Measurements from ENCODE around the gene HSPA4.

DNA sequence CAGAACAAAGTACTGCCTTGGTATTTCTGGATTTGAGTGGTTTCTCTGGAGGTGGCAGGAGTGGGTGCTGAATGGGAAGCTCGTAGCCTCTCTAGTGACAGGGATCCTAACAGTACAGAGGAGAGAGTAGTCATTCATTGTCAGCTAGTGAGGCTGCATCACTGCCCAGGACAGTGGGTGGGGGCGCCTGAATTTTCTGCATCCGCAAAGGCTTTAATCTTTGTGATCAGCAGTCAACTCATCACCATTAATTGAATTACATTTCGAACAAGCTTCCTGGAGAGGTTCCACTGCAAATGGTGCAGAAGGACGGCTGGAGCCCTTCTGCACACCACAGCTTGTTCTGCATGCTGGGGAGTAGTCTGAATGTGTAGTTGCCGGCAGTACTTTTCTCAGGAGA lies 77.5 kb downstream of the HSPA4 start:
- TF ChIP-seq, protein P1, sequence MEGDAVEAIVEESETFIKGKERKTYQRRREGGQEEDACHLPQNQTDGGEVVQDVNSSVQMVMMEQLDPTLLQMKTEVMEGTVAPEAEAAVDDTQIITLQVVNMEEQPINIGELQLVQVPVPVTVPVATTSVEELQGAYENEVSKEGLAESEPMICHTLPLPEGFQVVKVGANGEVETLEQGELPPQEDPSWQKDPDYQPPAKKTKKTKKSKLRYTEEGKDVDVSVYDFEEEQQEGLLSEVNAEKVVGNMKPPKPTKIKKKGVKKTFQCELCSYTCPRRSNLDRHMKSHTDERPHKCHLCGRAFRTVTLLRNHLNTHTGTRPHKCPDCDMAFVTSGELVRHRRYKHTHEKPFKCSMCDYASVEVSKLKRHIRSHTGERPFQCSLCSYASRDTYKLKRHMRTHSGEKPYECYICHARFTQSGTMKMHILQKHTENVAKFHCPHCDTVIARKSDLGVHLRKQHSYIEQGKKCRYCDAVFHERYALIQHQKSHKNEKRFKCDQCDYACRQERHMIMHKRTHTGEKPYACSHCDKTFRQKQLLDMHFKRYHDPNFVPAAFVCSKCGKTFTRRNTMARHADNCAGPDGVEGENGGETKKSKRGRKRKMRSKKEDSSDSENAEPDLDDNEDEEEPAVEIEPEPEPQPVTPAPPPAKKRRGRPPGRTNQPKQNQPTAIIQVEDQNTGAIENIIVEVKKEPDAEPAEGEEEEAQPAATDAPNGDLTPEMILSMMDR (IDR thresholded peaks at IDR 0.05; ENCODE audit: low read depth, low read length, missing input control), result no peak
- no peak for TF ChIP-seq TAF1 (conservative IDR thresholded peaks at IDR 0.05)
- no peak for TF ChIP-seq SP1 (IDR thresholded peaks at IDR 0.05)
- no peak for TF ChIP-seq EGR1 (IDR thresholded peaks at IDR 0.05; ENCODE audit: low read depth in 2 of 2)
- no peak for TF ChIP-seq MAX (IDR thresholded peaks at IDR 0.05)
- no peak for TF ChIP-seq ZBTB33 (IDR thresholded peaks at IDR 0.05)
- no peak for TF ChIP-seq GABPA (IDR thresholded peaks at IDR 0.05 in 1 of 2, conservative IDR thresholded peaks at IDR 0.05 in 1 of 2)
- no peak for TF ChIP-seq REST (IDR thresholded peaks at IDR 0.05)
- no peak for TF ChIP-seq JUND (IDR thresholded peaks at IDR 0.05)
- no peak for TF ChIP-seq RAD21 (IDR thresholded peaks at IDR 0.05)
- no peak for TF ChIP-seq HNF4G (IDR thresholded peaks at IDR 0.05)
- no peak for TF ChIP-seq ATF3 (IDR thresholded peaks at IDR 0.05)
- no peak for TF ChIP-seq NR2F2 (IDR thresholded peaks at IDR 0.05)

Measured in liver (tissue), 3 donors.